GM19240 (cell line): Measurements from ENCODE around the gene UBR1.
"Not testable (repeated sequence)": the region's sequence is repeated elsewhere in the genome, so short reads cannot be mapped to it uniquely, and the experiment has no call there.

ENCODE experiments used
- DNase-seq: peaks from one replicate; pipeline ENCODE4 v3.0.0; 2011; ENCODE audit warnings: low spot score; ENCODE audit not compliant: insufficient read length

UBR1 gene

GRCh38 chr15:42915654-42916315, 190.1 kb downstream of the UBR1 start:
- no peak for DNase-seq

GRCh38 chr15:42914728-42915497, 190.9 kb downstream of the UBR1 start:
- DNase-seq, result no peak

GRCh38 chr15:42911058-42911592, 194.7 kb downstream of the UBR1 start:
- no peak for DNase-seq

- DNase-seq, result no peak
Observed at GRCh38 chr15:42908538-42908937, 197.3 kb downstream of the UBR1 start.

- DNase-seq, result no peak
Observed at GRCh38 chr15:42903388-42904324, 202.2 kb downstream of the UBR1 start.

- DNase-seq, result not testable (repeated sequence)
Observed at GRCh38 chr15:42893911-42894310, 211.9 kb downstream of the UBR1 start.
